ENCODE results near the gene SPIRE2. TPM values are rescaled to one million over a fixed set of nuclear protein-coding genes. Genes with fewer than 3 reads are reported as not detected.

The SPIRE2 gene
- total and polyA plus RNA-seq, 7 donors: 0.82 to 44.0 (median 5.3) TPM

- H3K4me3 ChIP-seq: peak overlapping the region in 3 of 4 donors; percentile 28 to 41 (median 39)
- H3K27me3 ChIP-seq: peaks cover 0 to 9% (median 0%) of the 10 kb centered on the region in 3 donors
- TF ChIP-seq POLR2AphosphoS5 (IDR thresholded peaks at IDR 0.05) (peak; percentile 45 to 80 (median 70)), CTCF (IDR thresholded peaks at IDR 0.05) (no peak)
- H3K4me1 ChIP-seq: peaks cover 0 to 48% (median 41%) of the 10 kb centered on the region in 4 donors
- WGBS, 2 donors: 0 to 1% methylated on average over 39 of the region's 39 CpGs
- H3K36me3 ChIP-seq: no peaks in the 10 kb centered on the region
- H3K27ac ChIP-seq: peak overlapping the region in 3 of 4 donors; percentile 23 to 66 (median 43)
- peak; percentile 93 for DNase-seq
- H3K9me3 ChIP-seq: no peaks in the 10 kb centered on the region
- intact Hi-C loops (cut with DNase I): no loop called here
Observed at GRCh38 chr16:89917773-89918452, 89.6 kb downstream of the SPIRE2 start.

- no peak for DNase-seq
- 7% methylated on average over 23 of the region's 23 CpGs for WGBS, 2 donors
- no peaks in the 10 kb centered on the region for H3K9me3 ChIP-seq
- H3K27ac ChIP-seq: peak within 1 kb of the TSS in 3 of 4 donors; percentile 23 to 66 (median 43)
- H3K36me3 ChIP-seq: no peaks in the 10 kb centered on the region
- TF ChIP-seq CTCF (IDR thresholded peaks at IDR 0.05) (peak in 1 of 4 experiments; percentile 27), POLR2A (IDR thresholded peaks at IDR 0.05) (no peak)
- peaks cover 4 to 14% (median 5%) of the 10 kb centered on the region in 3 donors for H3K27me3 ChIP-seq
- intact Hi-C loops (cut with DNase I): no loop called here
- peak within 1 kb of the TSS in 3 of 4 donors; percentile 28 to 41 (median 39) for H3K4me3 ChIP-seq
- H3K4me1 ChIP-seq: peaks cover 0 to 54% (median 48%) of the 10 kb centered on the region in 4 donors
Observed at GRCh38 chr16:89918453-89919347, 90.4 kb downstream of the SPIRE2 start, which contains the start of gene MC1R. Gene MC1R (plus strand): TSS chr16:89918862. CDS start chr16:89919259, 397 bp downstream.

GRCh38 chr16:89919535-89920406 is 91.5 kb downstream of the SPIRE2 start:
- TF ChIP-seq CTCF (IDR thresholded peaks at IDR 0.05) (no peak), EP300 (IDR thresholded peaks at IDR 0.05) (no peak), POLR2AphosphoS5 (IDR thresholded peaks at IDR 0.05) (no peak), POLR2A (IDR thresholded peaks at IDR 0.05) (no peak)
- intact Hi-C loops (cut with DNase I): no loop called here
- peak overlapping the region in 1 of 4 donors; percentile 98 for H3K27ac ChIP-seq
- 85 to 92% methylated on average over 52 of the region's 52 CpGs for WGBS, 2 donors
- H3K4me1 ChIP-seq: peaks cover 0 to 64% (median 56%) of the 10 kb centered on the region in 4 donors
- H3K9me3 ChIP-seq: no peaks in the 10 kb centered on the region
- peaks cover 9 to 25% (median 16%) of the 10 kb centered on the region in 3 donors for H3K27me3 ChIP-seq
- H3K36me3 ChIP-seq: no peaks in the 10 kb centered on the region
- no peak overlapping the region for H3K4me3 ChIP-seq
- no peak for DNase-seq

- peaks cover 9 to 34% (median 24%) of the 10 kb centered on the region in 3 donors for H3K27me3 ChIP-seq
- H3K36me3 ChIP-seq: no peaks in the 10 kb centered on the region
- H3K27ac ChIP-seq: peak overlapping the region in 3 of 4 donors; percentile 83 to 98 (median 86)
- intact Hi-C loops (cut with DNase I): no loop called here
- TF ChIP-seq CTCF (IDR thresholded peaks at IDR 0.05) (no peak), POLR2A (IDR thresholded peaks at IDR 0.05) (no peak), POLR2AphosphoS5 (IDR thresholded peaks at IDR 0.05) (no peak), EP300 (IDR thresholded peaks at IDR 0.05) (no peak)
- peaks cover 0 to 72% (median 60%) of the 10 kb centered on the region in 4 donors for H3K4me1 ChIP-seq
- DNase-seq: no peak
- H3K4me3 ChIP-seq: no peak overlapping the region
- H3K9me3 ChIP-seq: no peaks in the 10 kb centered on the region
- WGBS, 2 donors: 21 to 29% methylated on average over 6 of the region's 6 CpGs
Observed at GRCh38 chr16:89920723-89921122, 92.4 kb downstream of the SPIRE2 start.

All from sigmoid colon (tissue), 7 donors.